Fibroblast of skin of scalp (primary cell): ENCODE measurements around the gene PASK.

ENCODE experiments used
- DNase-seq: peaks from one replicate; pipeline ENCODE4 v3.0.0-alpha.2; 2013

The PASK gene

DNA sequence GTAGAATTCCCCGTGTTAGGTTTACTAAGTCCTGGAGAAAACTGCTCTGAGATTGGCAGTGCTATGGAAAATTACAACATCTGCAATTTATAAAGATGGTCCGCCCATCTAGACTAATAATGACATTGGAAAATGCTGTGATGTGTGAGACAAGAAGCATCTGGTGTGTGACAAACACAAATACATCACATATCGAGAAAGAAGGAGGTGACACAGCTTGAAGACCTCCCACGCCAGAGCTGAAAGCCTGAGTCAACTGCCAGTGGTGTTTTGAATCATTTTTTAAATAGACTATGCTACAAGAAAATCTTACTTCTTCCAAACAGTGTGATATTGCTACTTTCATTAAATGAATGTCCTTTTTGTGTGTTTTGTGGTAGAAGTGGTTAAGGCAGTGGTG, 30.6 kb upstream of the PASK start:
- DNase-seq, result no peak

DNA sequence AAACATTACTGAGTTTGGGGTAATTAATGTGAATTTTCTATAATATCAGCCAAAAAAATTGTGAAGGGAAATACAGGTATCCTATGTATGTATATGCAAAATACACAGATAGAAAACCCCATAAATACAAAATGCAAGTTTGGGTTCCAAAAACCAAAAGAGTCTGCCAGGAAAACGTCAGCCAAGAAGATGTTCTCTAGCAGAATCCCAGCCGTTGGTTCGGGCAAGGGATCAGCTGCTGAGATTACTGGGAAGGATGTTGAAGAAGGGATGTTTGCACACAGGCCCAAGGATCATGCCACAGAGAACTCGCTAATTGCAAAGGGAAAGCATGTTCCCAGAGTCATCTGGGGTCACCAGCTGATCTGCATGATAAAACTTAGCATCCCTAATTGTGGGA, 29.7 kb upstream of the PASK start:
- DNase-seq, result no peak

DNA sequence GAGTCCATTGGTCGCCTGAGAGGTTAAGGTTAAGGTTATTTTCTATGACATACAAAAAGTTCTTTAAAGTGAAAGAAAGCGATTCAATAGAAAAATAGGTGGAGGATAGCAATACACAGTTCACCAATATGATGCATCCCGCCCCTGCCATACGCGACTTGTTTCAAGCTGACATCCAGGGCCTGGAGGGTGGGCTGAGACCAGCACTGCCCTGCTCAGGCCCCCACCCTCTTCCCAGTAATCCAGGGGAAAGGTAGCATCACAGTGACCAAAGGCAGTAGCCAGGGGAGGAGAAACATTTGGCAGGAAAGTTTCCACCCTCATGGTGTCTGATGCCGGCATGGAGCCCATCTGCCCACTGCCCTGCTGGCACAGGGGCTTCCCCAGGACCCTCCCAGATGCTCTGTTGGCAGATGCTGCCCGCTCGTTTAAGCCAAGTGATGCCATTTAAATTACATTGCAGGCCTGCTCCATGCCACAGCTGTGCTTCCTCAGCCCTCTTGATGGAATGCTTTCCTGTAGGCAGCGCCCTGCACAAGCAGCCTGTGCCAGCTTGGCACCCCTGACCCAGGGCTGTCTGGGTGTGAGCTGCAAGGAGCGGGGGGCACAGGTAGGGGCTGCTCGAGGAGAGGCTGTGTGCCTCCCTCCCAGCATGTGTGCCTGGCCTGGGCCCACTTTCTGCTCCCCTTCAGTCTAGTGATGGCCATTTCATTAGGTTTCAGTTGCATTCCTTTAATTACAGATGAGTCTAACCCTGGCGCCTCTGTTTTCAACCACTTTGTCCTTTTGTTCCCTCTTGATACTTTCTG, 28.5 kb upstream of the PASK start:
- no peak for DNase-seq

DNA sequence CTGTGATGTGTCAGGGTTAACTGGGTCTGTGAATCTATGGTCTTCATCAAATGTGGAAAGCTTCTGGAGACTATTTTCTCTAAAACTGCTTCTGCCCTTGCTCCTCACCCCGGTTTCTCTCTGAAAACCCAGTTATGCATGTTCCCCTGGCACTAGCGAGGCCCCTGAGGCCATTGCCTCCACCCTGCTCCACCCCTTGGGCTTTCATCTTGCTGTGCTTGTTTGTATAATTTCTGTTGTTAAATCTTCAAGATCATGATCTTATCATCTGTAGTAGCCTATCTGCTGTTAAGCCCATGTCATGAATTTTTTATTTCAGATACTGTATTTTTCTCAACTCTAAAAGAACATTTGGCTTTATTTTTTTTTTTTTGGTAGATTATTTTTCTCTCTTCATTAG, 24.3 kb upstream of the PASK start:
- DNase-seq, result no peak

DNA sequence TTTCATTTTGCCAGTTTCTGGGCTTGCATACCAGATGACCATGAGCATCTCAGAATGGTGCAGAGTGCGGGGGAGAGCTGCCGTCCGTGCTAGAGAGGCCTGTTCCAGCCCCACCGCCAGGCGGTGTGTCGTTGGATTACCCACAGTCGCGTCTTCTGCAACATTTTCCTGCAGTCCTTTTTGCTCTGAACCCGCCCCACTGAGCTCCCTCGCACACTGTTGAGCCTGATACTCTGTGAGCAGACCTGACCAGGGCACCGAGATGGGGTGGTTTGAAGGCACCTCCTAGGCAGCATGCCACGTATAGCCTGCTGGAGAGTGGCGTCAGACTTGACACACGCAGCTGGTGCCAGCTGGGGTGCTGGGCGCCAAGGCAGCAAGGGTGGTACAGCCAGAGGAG, 19.1 kb upstream of the PASK start:
- DNase-seq, result no peak

DNA sequence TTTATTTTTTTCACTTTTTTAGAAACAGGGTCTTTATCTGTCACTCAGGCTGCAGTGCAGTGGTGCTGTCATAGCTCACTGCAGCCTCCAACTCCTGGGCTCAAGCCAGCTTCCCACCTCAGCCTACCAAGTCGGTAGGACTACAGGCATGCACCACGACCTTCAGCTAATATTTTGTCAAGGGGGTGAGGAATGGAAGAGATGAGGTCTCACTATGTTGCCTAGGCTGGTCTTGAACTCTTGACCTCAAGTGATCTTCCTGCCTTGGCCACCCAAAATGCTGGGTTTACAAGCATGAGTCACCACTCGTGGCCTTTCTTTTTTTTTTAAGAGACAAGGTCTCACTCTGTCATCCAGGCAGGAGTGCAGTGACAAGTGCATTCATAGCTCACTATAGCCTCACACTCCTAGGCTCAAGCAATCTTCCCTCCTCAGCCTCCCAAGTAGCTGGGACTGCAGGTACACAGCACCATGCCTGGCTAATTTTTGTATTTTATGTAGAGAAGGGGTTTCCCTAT, 14.4 kb upstream of the PASK start:
- DNase-seq, result no peak

DNA sequence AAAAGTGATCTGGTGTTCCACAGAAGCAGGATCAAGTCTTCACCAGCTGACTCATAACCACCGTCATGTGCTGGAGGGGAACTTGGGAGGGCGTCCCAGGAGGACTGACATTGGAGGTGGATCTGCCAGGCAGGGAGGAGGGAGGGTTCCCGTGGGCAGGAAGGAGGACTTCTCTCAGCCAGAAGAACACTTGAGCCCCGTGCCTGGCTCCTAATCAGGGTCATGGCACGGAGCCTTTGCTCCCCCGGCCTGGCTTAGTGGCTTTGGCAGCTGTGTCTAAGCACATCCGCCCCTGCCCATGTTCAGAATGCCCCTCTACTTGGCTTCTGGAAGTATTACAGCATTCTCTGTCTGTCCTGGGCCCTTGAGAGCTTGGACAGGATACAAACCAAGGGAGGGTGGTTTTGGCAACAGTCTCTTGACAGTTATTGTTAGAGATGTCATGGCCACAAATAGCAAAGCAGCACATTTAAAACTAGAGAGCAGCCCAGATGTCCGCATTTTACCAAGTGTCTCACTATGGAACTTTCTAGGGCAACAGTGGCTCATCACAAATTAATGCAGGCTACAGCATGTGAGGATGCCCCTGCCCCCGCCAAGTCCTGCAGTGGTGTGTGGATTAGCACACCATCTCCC, 12.5 kb upstream of the PASK start:
- DNase-seq, result peak; percentile 75

DNA sequence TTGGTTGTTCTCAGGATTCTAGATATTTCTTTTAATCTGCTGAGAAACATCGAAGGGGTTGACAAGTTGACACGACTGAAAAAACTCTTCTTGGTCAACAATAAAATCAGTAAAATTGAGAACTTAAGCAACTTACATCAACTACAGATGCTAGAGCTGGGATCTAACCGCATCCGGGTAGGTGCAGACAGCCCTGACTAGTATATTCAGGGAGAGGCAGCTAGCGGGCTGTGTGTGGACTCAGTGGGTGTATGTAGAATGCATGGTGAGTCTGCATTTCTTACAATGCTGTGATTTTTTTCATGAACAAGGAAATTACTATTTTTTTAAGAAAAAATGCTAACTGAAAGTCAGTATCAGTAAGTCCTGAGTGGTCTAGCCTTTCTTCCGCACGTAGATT, 11.0 kb upstream of the PASK start:
- no peak for DNase-seq

DNA sequence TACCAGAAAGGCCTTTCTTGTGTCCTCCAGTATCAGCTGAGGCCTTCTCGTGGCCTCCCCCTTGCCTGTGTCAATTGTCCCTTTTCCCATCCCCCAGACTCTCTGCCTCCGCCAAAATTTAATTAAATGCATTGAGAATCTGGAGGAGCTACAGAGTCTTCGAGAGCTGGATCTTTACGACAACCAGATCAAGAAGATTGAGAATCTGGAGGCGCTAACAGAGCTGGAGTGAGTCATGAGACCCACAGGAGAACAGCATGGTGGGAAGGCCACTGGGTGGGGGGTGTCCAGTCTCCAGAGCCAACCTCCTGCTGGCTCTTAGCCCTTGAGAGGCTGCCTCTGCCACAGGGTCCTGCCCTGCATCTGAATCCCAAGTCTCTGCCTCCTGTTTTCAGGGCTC, 9.8 kb upstream of the PASK start:
- DNase-seq, result no peak

DNA sequence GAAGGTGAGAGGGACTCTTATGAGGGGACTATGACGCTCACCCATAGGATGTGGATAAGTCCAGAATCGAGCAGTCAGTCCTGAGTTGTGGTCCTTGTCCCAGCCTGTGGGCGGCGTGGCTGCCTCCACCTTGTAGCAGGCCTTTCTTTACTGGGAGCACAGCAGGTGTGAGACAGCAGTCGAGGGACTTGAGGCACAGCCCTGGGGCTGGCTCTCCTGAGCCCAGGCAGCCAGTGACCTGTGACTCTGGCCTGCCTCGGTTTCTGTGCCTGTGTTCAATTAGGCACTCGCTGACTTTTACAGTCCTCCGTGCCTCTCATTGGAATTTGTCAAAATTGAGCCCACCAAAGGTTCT, 9.3 kb upstream of the PASK start:
- no peak for DNase-seq

DNA sequence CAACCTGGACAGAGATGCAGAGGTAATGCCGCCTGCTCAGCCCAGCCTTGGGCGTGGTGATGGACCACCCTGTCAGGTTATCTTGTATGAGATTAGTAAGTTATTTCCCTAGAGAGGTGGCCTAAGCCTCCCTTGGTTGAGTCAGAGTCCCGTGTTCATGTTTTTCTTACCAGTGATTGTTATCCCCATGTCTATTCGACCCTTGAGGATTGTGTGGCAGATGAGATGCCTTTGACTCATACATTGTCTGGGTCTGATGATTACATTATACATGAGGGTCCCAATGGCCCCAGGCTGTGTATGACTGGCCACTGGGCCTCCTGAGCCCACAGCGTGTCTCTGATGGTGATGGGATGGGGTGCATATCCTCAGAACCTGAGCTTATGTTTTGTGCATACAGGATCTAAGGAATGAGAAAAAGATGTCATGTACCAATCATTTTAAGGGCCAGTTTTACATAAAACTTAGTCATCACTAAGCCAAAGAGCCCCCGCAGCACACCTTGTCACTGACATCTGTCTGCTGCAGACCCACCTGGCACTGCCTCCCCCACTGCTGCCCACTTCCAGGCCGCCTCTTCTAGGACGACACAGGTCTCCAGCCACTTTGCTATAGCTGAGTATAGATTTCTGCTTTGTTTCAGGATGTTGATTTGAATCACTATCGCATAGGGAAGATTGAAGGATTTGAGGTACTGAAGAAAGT, 8.7 kb upstream of the PASK start:
- DNase-seq, result peak; percentile 29

DNA sequence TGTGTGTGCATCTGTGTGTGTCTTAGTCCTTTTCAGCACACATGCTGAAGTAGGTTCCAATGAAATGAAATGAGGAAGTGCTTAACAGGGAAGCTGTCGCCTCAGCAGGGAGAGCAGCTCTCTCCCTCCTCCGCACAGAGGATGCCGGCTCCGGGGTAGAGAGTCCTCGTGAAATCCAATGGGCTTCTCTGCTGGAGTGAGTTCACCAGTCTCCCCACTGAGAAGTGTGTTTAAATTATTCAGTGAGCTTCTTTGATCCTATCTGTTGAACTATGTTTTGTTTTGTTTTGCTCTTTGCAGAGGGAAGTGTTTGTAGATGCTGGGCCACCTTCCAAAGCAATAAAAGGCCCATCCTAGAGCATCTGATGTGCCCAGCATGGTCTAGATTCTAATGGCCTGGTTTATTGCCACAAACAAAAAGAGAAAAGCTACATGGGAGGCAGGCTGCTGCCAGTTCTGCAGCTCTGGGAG, 7.7 kb upstream of the PASK start:
- no peak for DNase-seq

DNA sequence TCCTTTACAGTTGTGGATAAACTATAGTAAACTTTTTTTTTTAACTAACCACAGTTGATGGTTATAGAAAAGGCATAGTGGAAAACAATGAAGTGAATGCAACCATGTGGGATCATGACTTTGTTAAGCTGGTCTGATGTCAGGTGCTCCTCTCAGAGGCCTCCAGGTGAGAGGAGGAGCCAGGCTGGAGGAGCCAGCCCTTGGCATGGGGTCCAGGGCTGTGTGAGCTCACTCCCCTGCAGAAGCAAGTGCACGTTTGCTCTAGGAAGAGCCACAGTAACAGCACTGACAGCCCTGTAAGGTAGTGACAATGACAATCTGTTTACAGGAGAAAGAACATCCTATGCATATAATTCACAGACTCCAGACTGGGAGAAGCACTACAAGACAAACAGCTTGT, 6.7 kb upstream of the PASK start:
- DNase-seq, result no peak

DNA sequence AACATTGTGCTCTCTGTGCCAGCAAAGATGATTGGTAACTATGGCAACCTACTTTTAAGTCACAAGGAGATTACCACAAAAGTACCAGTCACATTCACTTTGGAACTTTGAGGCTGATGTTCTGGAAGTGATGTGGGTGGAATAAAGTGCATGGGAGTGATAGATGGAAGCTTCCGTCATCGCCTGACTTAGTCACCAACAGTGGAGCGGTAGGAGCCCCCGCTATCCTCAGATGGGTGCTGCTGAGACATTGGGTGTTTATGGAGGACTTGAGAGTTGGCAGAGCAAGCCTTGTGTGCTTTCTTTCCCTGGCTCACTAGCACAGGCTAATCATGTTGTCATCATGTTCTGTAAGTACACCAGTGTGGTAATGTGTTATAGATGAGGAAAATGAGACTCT, 5.6 kb upstream of the PASK start:
- DNase-seq, result no peak

DNA sequence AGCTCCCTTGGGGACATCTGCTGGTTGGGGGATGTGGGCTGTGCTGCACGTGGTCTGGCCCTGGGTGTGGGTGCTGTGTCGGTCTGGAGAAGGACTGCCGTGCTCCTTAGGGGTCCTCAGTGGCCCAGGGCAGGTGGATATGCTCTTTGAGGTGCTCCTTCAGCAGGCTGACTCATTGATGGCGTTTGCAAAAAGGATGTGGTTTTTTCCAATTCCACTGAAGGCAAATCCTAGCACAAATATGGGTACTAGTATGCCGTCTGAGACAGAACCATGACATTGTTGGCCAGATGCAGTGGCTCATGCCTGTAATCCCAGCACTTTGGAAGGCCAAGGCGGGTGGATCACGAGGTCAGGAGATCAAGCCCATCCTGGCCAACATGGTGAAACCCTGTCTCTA, 4.3 kb upstream of the PASK start:
- no peak for DNase-seq

DNA sequence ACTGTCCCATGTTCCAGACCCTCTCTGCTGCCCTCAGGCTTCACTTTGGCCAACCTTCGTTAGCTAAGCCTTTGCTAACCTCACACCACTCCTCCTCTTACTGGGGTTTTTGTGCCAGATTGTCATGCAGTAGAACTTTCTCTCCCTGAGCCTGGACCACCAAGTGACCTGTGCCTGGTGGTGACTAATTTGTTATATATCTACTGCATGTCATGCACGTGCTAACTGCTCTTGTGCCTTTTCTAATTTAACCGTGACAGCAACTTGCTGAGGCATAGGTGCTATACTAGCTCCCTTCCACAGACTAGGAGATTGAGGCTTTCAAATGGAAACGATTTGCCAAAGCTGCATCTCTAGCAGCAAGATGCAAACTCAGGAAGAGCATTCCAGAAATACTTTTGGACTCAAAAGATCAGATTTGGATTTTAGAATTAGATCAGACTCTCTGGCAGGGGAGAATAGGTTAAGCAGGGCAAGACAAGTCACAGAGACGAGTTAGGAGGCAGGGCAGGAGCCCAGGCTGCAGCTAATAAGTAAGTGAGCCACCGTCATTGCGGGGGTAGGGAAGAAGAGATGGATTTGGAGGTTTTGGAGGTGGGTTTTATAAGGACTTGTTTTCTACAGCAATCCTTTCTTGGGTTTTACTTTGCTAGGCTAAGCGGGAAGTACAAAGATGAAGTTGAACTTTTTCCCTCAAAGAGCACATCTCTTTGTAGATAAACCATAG, 2.8 kb upstream of the PASK start:
- no peak for DNase-seq

DNA sequence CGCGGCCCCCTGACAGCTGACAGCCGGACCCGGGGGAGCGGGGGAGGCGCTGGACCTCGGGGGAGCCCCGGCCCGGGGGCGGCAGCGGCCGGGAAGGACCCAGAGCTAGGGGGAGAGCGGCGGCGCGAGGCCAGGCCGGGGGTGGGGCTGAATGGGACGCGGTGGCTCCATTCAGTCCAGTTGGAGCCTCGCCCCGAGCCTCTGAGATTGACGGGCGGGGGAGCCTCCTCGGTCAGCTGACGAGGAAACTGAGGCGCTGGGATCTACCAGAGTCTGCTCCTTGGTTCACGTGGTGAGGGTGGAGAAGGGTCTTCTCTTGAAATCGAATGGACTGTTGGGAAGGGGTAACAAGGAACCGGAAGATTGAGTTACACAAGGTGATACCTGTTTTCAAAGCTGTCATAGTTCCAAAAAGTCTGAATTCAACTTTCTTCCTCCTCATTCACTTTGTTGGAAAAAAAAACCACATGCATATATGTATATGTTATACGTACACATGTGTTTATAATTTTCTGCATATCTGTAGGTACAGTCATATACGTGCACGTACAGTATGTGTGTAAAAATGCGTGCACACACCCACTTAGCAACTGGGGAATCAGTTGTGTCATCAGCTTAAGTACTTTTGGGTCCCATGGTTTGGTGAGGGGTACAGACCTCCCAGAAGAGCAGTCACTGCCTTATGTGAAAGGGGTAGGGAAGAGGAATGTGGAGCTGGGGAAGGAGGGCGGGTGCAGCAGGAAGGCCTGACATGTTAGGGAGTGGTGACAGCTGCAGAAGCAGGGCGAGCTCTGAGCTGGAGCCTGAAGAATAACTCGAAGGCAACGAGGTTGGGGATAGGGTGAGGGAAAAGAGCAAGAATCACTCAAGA, 1.6 kb upstream of the PASK start:
- peak; percentile 14 for DNase-seq

DNA sequence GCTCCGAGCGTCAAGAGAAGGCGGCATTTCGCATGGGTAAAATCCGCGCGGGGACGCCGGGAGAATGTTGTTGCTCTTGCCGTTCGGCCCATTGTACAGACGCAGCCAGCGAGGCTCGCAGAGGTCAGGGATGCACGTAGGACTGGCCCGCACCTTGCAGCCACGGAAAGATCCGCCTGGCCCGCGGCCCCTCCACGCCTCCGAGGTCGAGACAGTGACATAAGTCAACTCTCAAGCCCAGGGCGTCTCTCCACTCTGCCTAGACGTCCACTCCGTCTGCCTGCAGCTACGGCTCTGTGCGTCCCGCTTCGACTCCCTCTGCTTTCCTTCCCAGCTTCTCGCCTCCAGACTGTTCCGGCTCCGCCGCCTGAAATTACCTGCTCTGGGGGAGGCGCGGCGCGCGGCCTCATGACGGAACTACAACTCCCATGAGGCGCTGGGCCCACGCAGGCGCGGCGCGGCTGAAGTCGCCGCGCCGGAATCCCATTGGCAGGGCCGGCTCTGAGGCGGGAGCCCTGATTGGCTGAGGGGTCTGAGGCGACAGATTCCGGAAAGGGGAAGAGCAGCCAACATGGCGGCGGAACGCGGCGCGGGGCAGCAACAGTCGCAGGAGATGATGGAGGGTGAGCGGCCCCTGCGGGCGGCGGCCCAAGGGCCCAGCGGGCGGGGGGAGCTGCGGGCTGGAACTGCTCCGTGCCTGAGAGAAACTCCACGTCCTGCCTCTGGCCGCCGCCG, 820 bp upstream of the PASK start, which contains the start of gene PPP1R7:
Gene PPP1R7, plus strand, starts transcription at position 543 of the 735 bp plus-strand sequence. Its CDS starts 29 bp downstream, at position 572.
- peak; percentile 92 for DNase-seq

DNA sequence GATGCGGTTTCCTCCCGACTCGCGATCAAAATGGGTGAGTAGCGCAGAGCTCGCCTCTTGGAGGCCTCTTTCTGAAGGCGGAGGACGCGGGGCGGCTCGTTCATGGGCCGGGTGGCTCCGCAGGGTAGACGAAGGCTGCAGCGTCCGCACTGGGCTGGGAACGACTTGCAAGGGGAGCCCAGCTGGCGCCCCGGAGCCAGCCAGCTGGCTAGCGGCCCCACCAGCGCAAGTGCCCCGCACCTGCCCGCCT, 328 bp upstream of the PASK start:
- no peak for DNase-seq

DNA sequence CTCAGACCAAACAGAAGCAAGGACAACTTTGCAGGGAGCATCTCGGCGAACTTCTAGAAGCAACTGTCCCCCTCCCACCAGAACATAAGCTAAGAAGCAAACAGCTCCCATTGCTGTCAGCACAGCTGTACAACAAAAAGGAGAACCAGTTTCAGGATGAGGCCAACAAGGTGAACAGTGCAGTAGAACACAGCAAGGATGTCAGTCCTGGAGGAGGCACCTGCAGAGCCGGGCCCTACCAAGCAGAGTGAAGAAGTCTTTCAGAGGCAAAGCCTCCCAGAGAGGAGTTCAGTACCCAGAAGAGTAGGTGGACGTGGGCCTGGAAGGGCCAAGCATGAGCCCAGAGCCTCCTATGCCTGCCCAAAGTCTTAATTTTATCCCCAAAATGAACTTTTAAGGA, 1.0 kb downstream of the PASK start:
- no peak for DNase-seq

DNA sequence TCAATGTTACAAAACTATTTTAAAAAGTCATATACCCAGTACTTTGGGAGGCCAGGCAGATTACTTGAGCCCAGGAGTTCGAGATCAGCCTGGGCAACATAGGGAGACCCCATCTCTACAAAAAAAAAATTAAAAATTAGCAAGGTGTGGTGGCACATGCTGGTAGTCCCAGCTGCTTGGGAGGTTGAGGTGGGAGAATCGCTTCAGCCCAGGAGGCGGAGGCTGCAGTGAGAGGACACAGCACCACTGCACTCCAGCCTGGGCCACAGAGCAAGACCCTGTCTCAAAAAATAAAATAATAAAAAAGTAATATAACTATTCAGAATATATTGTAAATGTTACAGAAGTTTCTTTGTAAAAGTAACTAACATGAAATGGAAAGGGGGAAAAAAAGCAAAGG, 1.9 kb downstream of the PASK start:
- DNase-seq, result no peak
